A549 (cell line): ENCODE results near the gene ERGIC1. TPM values are rescaled to one million over a fixed set of nuclear protein-coding genes. Genes with fewer than 3 reads are reported as not detected.
A peak's percentile ranks its signal among the peaks of the same experiment; 100 is the strongest.

ENCODE experiments used
- ATAC-seq, 2 experiments: fragments of 200-7000 bp in 1 of 2; fragments of >200 bp in 1 of 2; cut with Nextera tagmentation in 1 of 2; cut with Tn5 transposase in 1 of 2; 3 replicates each; pipeline versions ENCODE4 v1.8.0 to v1.9.1; 2018 to 2020; ENCODE audit warnings: mild to moderate bottlenecking in 1 of 2, moderate library complexity in 1 of 2
- CTCF ChIA-PET: fragments of 300-600 bp; sonication (Branson Sonifier 250); formaldehyde crosslinking; extraction: SDS; loops from one replicate; lab custom pipeline; 2021; ENCODE audit warnings: antibody characterized with exemption, inconsistent platforms; lab: Yijun Ruan, JAX
- POLR2A ChIA-PET: fragments of 350-600 bp; formaldehyde crosslinking; extraction: SDS; loops from one replicate; lab custom pipeline; 2021; ENCODE audit warnings: antibody characterized with exemption, inconsistent platforms; lab: Yijun Ruan, JAX
- DNase-seq, 2 experiments: peaks; one replicate each; pipeline versions ENCODE4 v3.0.0 to v3.0.0-alpha.2; 2011 to 2016; ENCODE audit warnings: low read depth in 1 of 2, low spot score in 1 of 2
- FAIRE-seq: peaks from 2 replicates; lab custom pipeline; 2011; peaks lifted over from hg19 to GRCh38; lab: Jason Lieb, UNC
- H3K27ac ChIP-seq, 2 experiments: fragments of >200 bp; sonication (Bioruptor Twin); formaldehyde crosslinking; 3 replicates each; pipeline ENCODE4 v1.5.1; 2016 to 2017
- H3K4me1 ChIP-seq: fragments of >200 bp; sonication (Bioruptor Twin); formaldehyde crosslinking; 3 replicates; pipeline ENCODE4 v1.6.1; 2016
- H3K4me2 ChIP-seq: fragments of >200 bp; sonication (Bioruptor Twin); formaldehyde crosslinking; 3 replicates; pipeline ENCODE4 v1.6.1; 2016
- H3K4me3 ChIP-seq: fragments of >200 bp; sonication (Bioruptor Twin); formaldehyde crosslinking; 3 replicates; pipeline ENCODE4 v1.5.1; 2016
- H3K9me3 ChIP-seq: fragments of >200 bp; sonication (Bioruptor Twin); formaldehyde crosslinking; 3 replicates; pipeline ENCODE4 v1.6.1; 2016
- CBX2 ChIP-seq: fragments of 200-600 bp; sonication (generic); IDR thresholded peaks from 2 replicates; pipeline ENCODE4 v1.6.1; 2016; ENCODE audit warnings: low read depth, mild to moderate bottlenecking, borderline replicate concordance
- CHD4 ChIP-seq: fragments of 200-600 bp; sonication (generic); IDR thresholded peaks from 2 replicates; pipeline ENCODE4 v1.6.1; 2016; ENCODE audit warnings: antibody characterized with exemption, mild to moderate bottlenecking, borderline replicate concordance
- ESRRA ChIP-seq: fragments of 150-350 bp; IDR thresholded peaks from 2 replicates; pipeline ENCODE4 v1.6.1; 2014; ENCODE audit warnings: mild to moderate bottlenecking, low read length, borderline replicate concordance
- HDAC2 ChIP-seq: fragments of 200-600 bp; sonication (generic); IDR thresholded peaks from 2 replicates; pipeline ENCODE4 v1.6.1; 2016
- HOXA7 ChIP-seq: fragments of 250-450 bp; sonication (Bioruptor Pico); IDR thresholded peaks from 2 replicates; pipeline ENCODE4 v1.5.0; 2020; ENCODE audit warnings: mild to moderate bottlenecking, moderate library complexity
- HOXB13 ChIP-seq: fragments of 250-450 bp; sonication (Bioruptor Pico); IDR thresholded peaks from 2 replicates; pipeline ENCODE4 v1.5.0; 2020; ENCODE audit warnings: low read depth, mild to moderate bottlenecking, moderate library complexity
- HOXB5 ChIP-seq: fragments of 250-450 bp; sonication (Bioruptor Pico); IDR thresholded peaks from 2 replicates; pipeline ENCODE4 v1.5.0; 2020; ENCODE audit warnings: mild to moderate bottlenecking, moderate library complexity
- KDM1A ChIP-seq: fragments of 200-600 bp; sonication (generic); IDR thresholded peaks from 2 replicates; pipeline ENCODE4 v1.6.1; 2016; ENCODE audit warnings: low read depth, mild to moderate bottlenecking
- KDM5A ChIP-seq: fragments of 200-600 bp; sonication (generic); IDR thresholded peaks from 2 replicates; pipeline ENCODE4 v1.6.1; 2016; ENCODE audit warnings: antibody characterized with exemption, mild to moderate bottlenecking
- MYC ChIP-seq: IDR thresholded peaks from 2 replicates; pipeline ENCODE4 v1.6.1; 2012; ENCODE audit warnings: mild to moderate bottlenecking, inconsistent platforms, low read length, improper control_type of control experiment, borderline replicate concordance
- NPAS2 ChIP-seq: fragments of 250-450 bp; sonication (Bioruptor Pico); IDR thresholded peaks from 2 replicates; pipeline ENCODE4 v1.8.0; 2022; ENCODE audit warnings: mild to moderate bottlenecking, moderate library complexity, borderline replicate concordance
- RFX5 ChIP-seq: fragments of 450-650 bp; IDR thresholded peaks from 2 replicates; pipeline ENCODE4 v1.7.1; 2014; ENCODE audit warnings: antibody characterized with exemption, mild to moderate bottlenecking, moderate library complexity
- TFCP2L1 ChIP-seq: fragments of 250-450 bp; sonication (Bioruptor Pico); IDR thresholded peaks from 2 replicates; pipeline ENCODE4 v1.5.0; 2021; ENCODE audit warnings: mild to moderate bottlenecking
- ZC3H11A ChIP-seq: fragments of 450-650 bp; IDR thresholded peaks from 2 replicates; pipeline ENCODE4 v1.6.1; 2014; ENCODE audit warnings: antibody characterized with exemption, mild to moderate bottlenecking
- ZFP36 ChIP-seq: fragments of 450-650 bp; IDR thresholded peaks from 2 replicates; pipeline ENCODE4 v1.6.1; 2014; ENCODE audit warnings: borderline replicate concordance; ENCODE audit not compliant: partially characterized antibody
- WGBS: methylation state at CpG from one replicate; pipeline ENCODE4 v1.1.6; 2017; ENCODE audit errors: missing lambda C conversion rate; 5-methylcytosine and 5-hydroxymethylcytosine counted together
- polyA plus RNA-seq, 4 experiments: library from polyadenylated mRNA; depleted of rRNA in 3 of 4; stranded (reverse); fragments of >200 nt; fragmentation: RNase III in 1 of 4; extraction: RNeasy Plus Mini Kit Qiagen cat#74134 plus additional on column Dnase treatment in 1 of 4; gene quantifications; 2 replicates in 3 of 4; 3 replicates in 1 of 4; pipeline ENCODE4 v1.2.3, GENCODE V29; 2011 to 2017
- TF ChIP-seq, protein P1 (sequence below): fragments of >200 bp; sonication (Bioruptor Twin); formaldehyde crosslinking; IDR thresholded peaks from 3 replicates; pipeline ENCODE4 v1.5.1; 2016
- TF ChIP-seq, protein P2 (sequence below): fragments of 450-650 bp; IDR thresholded peaks from 2 replicates; pipeline ENCODE4 v1.6.1; 2014; ENCODE audit warnings: antibody characterized with exemption
- TF ChIP-seq, protein P3 (sequence below): IDR thresholded peaks from 2 replicates; pipeline ENCODE4 v1.6.1; 2012
- TF ChIP-seq, protein P4 (sequence below): fragments of 250-450 bp; sonication (Bioruptor Pico); IDR thresholded peaks from 2 replicates; pipeline ENCODE4 v1.5.0; 2020; ENCODE audit warnings: low read depth, mild to moderate bottlenecking, moderate library complexity

The ERGIC1 gene
- polyA plus RNA-seq, 2 of the 4 experiments (the other 2 are of a cell fraction) = 176 to 304 TPM

GRCh38 chr5:172921906-172922305 lies 87.9 kb downstream of the ERGIC1 start:
- peaks cover 79% of the 10 kb centered on the region for H3K4me1 ChIP-seq
- no peak for FAIRE-seq
- CTCF ChIA-PET = interaction anchor here (1.7 to 25.8 kb wide), 6 partner anchors 9 to 212 kb away, joined by 4 to 480 read pairs (median 8); partner anchors contain the start of gene RPL26L1

DNA sequence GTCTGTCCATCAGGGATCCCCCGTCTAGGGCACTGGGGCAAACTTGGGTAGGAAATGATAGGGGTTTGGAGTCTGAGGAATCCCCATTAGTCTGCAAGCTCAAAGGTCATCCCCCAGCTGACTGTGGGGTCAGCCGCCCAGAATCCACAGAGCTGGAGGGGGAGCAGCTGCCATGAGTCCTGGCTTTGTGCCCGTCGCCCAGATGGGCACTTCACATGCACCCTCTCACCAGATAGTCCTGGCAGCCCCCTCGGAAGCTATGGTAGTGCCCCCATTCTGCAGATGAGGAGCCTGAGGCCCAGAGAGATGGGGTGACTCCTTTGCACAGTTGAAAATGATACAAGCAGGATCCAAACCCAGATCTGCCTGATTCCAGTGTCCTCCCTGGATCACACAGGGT lies 89.5 kb downstream of the ERGIC1 start:
- Histone ChIP-seq H3K4me3 (no peak overlapping the region), H3K4me1 (peaks cover 75% of the 10 kb centered on the region), H3K27ac (peak overlapping the region; percentile 98 to 100), H3K9me3 (no peaks in the 10 kb centered on the region), H3K4me2 (no peak overlapping the region)
- no peak for ATAC-seq
- no peak for FAIRE-seq
- 90% methylated on average over 5 of the region's 5 CpGs for WGBS
- 0 out of 2 replicates have a peak, but pooled peaks have one; percentile 62 for TF ChIP-seq HOXA7 (CRISPR knock-in tag)
- 0 out of 2 replicates have a peak, but pooled peaks have one; percentile 58 for TF ChIP-seq TFCP2L1
- no peak for TF ChIP-seq ZC3H11A
- TF ChIP-seq, protein P1, sequence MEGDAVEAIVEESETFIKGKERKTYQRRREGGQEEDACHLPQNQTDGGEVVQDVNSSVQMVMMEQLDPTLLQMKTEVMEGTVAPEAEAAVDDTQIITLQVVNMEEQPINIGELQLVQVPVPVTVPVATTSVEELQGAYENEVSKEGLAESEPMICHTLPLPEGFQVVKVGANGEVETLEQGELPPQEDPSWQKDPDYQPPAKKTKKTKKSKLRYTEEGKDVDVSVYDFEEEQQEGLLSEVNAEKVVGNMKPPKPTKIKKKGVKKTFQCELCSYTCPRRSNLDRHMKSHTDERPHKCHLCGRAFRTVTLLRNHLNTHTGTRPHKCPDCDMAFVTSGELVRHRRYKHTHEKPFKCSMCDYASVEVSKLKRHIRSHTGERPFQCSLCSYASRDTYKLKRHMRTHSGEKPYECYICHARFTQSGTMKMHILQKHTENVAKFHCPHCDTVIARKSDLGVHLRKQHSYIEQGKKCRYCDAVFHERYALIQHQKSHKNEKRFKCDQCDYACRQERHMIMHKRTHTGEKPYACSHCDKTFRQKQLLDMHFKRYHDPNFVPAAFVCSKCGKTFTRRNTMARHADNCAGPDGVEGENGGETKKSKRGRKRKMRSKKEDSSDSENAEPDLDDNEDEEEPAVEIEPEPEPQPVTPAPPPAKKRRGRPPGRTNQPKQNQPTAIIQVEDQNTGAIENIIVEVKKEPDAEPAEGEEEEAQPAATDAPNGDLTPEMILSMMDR = no peak
- no peak for DNase-seq
- ChIA-PET POLR2A (interaction anchor here (0.9 kb wide), 1 partner anchor 152 kb away, joined by 3 read pairs; the partner anchor contains the start of gene DUSP1), CTCF (interaction anchor here (0.7 to 25.8 kb wide), 6 partner anchors 9 to 214 kb away, joined by 3 to 480 read pairs (median 4); no protein-coding TSS in a partner anchor)

More at GRCh38 chr5:172921906-172922305, 87.9 kb downstream of the ERGIC1 start:
- no peak overlapping the region for H3K4me2 ChIP-seq
- ATAC-seq (no peak), DNase-seq (no peak)
- peak overlapping the region; percentile 98 to 100 for H3K27ac ChIP-seq
- peak; percentile 12; the same call in 1 of the 2 replicates for TF ChIP-seq HOXB5 (CRISPR knock-in tag)
- TF ChIP-seq NPAS2 (CRISPR knock-in tag) = no peak
- WGBS = 92% methylated on average over 7 of the region's 7 CpGs
- H3K4me3 ChIP-seq = no peak overlapping the region
- H3K9me3 ChIP-seq = no peaks in the 10 kb centered on the region
- POLR2A ChIA-PET = no interaction called here

DNA sequence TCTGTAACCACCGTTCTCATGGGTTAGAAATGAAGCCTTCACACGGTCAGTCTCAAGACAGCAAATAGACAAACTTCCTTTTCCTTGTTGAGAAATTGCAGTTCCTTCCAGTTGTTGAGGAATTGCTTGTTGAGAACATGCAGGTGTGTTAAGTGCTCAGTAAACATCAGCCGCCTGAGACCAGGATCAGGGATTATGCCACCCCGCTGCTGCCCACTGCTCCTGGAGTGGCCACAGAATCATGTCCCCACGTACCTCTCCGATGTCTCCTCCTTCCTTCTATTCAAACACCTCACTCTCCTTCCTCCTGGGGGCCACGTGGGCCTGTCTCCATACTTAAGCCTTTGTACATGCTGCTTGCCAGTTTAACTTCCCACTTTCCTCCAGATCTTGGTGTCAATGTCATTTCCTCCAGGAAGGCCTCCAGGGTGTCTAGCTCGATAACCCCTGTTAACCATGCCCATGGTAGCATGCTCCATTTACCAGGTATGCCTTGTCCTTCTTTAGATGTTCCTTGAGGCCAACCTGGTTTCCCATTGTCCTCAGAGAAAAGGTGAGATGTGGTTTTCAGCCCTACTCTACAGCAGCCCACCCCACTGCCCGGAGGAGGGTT lies 91.4 kb downstream of the ERGIC1 start:
- Histone ChIP-seq H3K9me3 (no peaks in the 10 kb centered on the region), H3K4me2 (no peak overlapping the region), H3K4me3 (no peak overlapping the region), H3K27ac (peak overlapping the region; percentile 98 to 100), H3K4me1 (peaks cover 65% of the 10 kb centered on the region)
- WGBS = 77% methylated on average over 9 of the region's 9 CpGs
- DNase-seq = no peak
- POLR2A ChIA-PET = interaction anchor here (2.6 kb wide), 1 partner anchor 154 kb away, joined by 16 read pairs; the partner anchor contains the start of gene DUSP1
- CTCF ChIA-PET = interaction anchor here (1.4 to 25.8 kb wide), 5 partner anchors 9 to 216 kb away, joined by 3 to 480 read pairs (median 5); no protein-coding TSS in a partner anchor
- TF ChIP-seq, protein P2, sequence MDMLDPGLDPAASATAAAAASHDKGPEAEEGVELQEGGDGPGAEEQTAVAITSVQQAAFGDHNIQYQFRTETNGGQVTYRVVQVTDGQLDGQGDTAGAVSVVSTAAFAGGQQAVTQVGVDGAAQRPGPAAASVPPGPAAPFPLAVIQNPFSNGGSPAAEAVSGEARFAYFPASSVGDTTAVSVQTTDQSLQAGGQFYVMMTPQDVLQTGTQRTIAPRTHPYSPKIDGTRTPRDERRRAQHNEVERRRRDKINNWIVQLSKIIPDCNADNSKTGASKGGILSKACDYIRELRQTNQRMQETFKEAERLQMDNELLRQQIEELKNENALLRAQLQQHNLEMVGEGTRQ = no peak
- TF ChIP-seq HOXB13 (CRISPR knock-in tag) (no peak), ESRRA (no peak), RFX5 (no peak), KDM5A (no peak), HOXB5 (CRISPR knock-in tag) (0 out of 2 replicates have a peak, but pooled peaks have one; percentile 23), CHD4 (no peak), ZFP36 (peak; percentile 91)
- no peak for ATAC-seq
- no peak for FAIRE-seq

GRCh38 chr5:172926008-172926523 lies 92.0 kb downstream of the ERGIC1 start:
- FAIRE-seq (no peak), DNase-seq (no peak), ATAC-seq (no peak)
- ChIA-PET CTCF (interaction anchor here (0.8 to 25.8 kb wide), 9 partner anchors 9 to 1392 kb away, joined by 3 to 480 read pairs (median 4); partner anchors contain the start of gene RPL26L1), POLR2A (interaction anchor here (2.6 kb wide), 1 partner anchor 155 kb away, joined by 16 read pairs; the partner anchor contains the start of gene DUSP1)
- TF ChIP-seq HDAC2 (peak; percentile 65; the same call in 1 of the 2 replicates), HOXB5 (CRISPR knock-in tag) (no peak), MYC (no peak), KDM1A (peak; percentile 85), CHD4 (peak; percentile 28; the same call in 1 of the 2 replicates), CBX2 (no peak), NPAS2 (CRISPR knock-in tag) (no peak)
- TF ChIP-seq, protein P3, sequence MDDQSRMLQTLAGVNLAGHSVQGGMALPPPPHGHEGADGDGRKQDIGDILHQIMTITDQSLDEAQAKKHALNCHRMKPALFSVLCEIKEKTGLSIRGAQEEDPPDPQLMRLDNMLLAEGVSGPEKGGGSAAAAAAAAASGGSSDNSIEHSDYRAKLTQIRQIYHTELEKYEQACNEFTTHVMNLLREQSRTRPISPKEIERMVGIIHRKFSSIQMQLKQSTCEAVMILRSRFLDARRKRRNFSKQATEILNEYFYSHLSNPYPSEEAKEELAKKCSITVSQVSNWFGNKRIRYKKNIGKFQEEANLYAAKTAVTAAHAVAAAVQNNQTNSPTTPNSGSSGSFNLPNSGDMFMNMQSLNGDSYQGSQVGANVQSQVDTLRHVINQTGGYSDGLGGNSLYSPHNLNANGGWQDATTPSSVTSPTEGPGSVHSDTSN = no peak
- TF ChIP-seq, protein P4, sequence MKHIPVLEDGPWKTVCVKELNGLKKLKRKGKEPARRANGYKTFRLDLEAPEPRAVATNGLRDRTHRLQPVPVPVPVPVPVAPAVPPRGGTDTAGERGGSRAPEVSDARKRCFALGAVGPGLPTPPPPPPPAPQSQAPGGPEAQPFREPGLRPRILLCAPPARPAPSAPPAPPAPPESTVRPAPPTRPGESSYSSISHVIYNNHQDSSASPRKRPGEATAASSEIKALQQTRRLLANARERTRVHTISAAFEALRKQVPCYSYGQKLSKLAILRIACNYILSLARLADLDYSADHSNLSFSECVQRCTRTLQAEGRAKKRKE (CRISPR knock-in tag) = no peak
- H3K4me1 ChIP-seq = peaks cover 66% of the 10 kb centered on the region
- H3K27ac ChIP-seq = peak overlapping the region; percentile 98 to 100
- no peaks in the 10 kb centered on the region for H3K9me3 ChIP-seq
- H3K4me3 ChIP-seq = no peak overlapping the region
- peak overlapping the region; percentile 26; the same call in 2 of the 3 replicates for H3K4me2 ChIP-seq
- WGBS = 94% methylated on average over 2 of the region's 2 CpGs
